Stimulated activated CD8-positive, alpha-beta memory T cell treated with anti-CD3 and anti-CD28 coated beads, Interleukin-4, amount 100 ng/mL, for 4 hours (primary cell): ENCODE measurements around the gene CREBBP.

Experiments used
- DNase-seq, 2 donors: peaks; one replicate each; pipeline ENCODE4 v3.0.0-alpha.2; 2020; ENCODE audit warnings: low read depth in 2 of 2, low spot score in 1 of 2

CREBBP gene

DNA sequence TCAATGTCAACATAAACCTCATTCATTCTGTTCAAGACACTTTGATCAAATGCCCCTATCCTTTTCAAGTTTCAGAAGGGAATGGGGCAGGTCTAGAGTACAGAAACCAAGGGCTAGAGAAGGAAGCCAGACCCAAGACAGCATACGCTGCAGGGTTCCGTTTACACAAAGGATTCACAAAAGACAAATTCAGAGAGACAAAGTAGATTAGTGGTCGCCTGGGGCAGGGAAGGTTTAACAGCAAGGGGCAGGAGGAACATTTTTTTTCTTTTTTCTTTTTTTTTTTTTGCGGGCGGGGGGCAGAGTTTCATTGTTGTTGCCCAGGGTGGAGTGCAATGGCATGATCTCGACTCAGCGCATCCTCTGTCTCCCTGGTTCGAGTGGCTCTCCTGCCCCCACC lies 143.3 kb downstream of the CREBBP start:
- DNase-seq = no peak

DNA sequence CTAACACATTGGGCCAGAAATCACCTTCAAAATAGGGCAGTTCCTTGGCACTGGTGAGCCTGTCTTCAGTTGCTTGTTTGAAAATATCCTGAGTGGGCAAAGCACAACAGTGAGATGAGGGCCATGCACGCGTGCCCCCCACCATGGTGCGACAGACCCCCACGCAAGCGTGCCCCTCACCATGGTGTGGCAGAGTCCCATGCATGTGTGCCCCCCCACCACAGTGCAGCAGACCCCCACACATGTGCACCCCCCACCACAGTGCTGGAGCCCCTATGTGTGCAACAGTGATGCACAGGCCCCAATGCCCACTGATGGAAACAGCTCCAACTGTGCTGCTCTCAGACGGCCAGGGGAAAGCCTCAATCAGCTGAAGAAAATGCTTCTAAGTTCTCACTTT lies 144.4 kb downstream of the CREBBP start:
- no peak for DNase-seq

- no peak for DNase-seq
These were observed 145.0 kb downstream of the CREBBP start for GRCh38 chr16:3735541-3735940.

GRCh38 chr16:3734758-3735221 lies 145.7 kb downstream of the CREBBP start:
- DNase-seq = no peak

DNA sequence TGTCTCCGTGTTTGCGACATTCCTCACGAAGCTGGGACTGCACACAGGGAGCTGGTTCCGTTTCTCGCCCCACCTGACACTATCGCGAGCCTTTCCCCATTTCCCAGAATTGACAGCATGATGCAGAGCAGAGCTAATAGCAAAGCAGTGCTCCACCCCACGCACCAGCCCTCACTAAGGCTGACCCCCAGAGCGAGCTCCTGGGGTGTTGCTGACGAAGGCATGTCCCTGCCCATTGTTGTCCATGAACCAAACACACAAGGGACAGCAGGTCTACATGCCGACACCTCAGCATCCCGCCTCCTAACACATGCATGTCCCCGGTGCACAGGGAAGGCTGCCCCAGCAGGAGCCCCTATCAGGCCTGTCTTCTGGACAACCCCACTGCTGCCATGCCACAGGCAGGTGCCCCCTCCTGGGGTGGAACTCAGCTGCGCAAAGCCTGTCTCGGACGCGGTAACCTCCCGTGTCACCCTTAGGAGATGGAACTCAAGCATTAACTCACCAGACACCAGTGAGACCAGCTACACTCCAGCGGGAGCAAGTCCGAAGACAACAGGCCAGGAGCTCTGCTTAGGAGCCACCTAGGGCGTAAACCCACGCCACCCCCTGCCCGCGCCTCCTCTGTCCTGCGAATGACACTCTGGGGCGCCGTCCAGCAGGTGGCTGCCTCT lies 146.3 kb downstream of the CREBBP start:
- DNase-seq = no peak

DNA sequence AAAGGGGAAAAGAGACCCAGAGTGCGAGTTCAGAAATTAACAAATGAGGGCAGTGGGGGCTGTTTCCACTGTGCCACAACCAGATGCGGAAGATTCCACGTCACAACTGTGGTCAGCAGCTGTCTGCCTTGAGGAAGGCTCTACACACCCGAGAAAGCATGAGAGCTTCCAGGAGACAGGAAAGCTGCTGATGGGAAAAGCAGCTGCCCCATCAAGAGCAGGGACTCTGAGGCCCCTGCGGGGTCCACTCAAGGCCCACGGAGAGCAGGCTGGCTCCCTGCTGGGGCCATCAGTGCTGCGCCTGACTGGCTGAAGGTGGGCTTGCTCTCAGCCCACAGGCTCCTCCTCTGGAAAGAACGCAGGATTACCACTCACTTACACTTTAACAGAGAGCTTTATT lies 148.3 kb downstream of the CREBBP start:
- no peak for DNase-seq

GRCh38 chr16:3731126-3731935 lies 149.2 kb downstream of the CREBBP start:
- no peak for DNase-seq

DNA sequence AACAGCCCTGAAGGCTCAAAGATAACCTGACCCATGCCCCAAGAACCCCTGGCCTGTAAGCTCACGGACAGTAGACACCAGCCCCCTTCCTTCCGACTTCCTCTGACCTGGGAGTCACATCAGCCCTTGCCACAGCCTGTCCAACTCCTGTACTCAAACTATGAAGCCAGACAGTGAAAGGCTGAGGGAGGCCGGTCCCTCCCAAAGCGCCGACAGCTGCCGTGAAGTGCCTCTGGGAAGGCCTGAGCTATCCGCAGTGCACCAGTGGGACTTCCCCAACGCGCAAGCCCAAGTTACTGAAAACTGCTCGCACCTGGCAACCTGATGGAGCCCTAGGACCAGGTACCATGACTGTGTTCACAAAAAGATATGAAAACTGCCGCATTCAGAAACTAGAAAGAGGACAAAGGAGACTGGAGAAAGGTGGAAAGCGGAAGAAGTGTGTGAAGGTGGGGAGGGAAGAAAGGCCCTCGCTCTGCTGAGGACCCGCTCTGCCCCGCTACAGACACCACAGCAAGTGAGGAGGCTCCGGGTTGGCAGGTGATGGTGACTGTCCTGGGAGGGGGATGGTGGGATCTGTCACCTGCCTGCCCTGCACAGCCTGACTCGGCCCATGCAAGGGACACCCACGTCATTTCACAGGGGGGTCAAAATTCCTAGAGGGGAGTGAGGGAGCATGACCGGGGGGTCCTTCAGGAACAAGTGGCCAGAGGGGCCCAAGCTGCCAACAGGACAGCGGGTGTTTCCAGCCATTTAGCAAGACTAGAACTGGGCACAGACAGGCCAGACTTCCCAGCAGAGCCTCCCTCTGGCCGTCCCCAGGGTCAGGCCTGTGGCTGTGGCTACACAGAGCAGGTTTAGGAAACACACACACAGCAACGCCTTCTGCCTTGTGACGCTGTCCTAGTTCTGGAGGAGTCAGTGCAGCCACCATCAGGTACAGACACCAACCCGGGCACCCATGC lies 150.1 kb downstream of the CREBBP start:
- no peak for DNase-seq

- DNase-seq = no peak
These were observed 151.1 kb downstream of the CREBBP start for GRCh38 chr16:3729161-3730112.

- DNase-seq = no peak
These were observed 151.9 kb downstream of the CREBBP start for GRCh38 chr16:3728424-3729160.

DNA sequence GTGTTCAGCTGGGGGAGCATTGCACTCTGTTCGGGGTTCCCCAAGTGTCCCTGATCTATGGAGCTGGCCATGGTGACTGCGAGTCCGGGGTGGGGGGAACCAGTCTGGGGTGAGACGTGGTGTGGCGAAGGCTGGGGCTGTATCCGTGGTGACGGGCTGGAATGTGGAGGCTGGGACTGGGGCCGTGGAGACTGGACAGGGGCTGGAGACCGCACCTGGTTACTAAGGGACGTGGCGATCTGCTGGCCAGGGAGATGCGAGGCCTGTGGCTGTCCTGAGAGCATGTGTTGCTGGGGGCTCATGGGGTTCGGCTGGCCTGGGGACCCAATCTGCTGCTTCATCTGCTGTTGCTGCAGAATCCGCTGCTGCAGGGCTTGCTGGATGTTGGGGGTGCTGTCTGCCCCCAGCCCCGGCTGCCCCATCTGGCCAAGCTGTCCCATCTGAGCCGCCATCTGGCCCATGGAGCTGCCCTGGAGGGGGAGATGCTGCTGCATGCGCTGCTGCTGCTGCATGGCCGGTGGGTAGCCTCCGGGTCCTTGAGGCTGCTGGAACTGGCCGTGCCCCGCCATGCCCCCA lies 152.6 kb downstream of the CREBBP start:
- no peak for DNase-seq

- DNase-seq = no peak
These were observed 154.4 kb downstream of the CREBBP start for GRCh38 chr16:3726021-3726687.

DNA sequence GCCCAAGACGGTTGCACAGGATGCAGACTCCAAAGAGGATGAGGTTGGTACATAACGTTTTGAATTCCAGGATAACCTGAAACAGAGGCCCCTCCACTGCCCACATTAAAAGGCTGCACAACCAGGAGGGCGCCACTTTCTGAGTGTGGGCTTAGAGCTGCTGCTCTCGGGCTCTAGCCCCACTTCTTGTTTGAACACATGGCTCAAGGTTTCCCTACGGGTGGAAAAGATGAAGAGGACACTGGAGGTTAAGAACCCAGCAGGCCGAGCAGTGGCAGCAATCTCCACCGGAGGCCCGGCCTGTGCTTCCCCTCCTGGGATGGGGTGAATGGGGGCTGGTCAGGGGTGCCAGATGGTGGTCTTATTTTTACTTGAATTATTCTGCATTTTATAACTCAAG lies 155.2 kb downstream of the CREBBP start:
- DNase-seq = no peak

DNA sequence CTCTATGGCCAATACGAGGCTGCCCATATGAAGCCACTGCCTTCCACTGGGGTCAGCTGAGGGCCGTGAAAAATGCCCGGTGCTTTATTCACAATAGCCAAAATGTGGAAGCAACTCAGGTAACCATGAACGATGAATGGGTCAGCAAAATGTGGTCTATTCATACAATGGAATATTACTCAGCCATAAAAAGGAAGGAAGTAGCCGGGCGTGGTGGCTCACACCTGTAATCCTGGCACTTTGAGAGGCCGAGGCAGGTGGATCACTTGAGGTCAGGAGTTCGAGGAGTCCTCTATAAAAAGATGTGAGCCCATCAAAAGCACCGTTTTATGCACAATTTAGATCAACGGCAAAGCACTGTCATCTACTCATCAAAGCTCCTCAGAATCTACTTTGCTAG lies 158.0 kb downstream of the CREBBP start:
- DNase-seq = no peak

DNA sequence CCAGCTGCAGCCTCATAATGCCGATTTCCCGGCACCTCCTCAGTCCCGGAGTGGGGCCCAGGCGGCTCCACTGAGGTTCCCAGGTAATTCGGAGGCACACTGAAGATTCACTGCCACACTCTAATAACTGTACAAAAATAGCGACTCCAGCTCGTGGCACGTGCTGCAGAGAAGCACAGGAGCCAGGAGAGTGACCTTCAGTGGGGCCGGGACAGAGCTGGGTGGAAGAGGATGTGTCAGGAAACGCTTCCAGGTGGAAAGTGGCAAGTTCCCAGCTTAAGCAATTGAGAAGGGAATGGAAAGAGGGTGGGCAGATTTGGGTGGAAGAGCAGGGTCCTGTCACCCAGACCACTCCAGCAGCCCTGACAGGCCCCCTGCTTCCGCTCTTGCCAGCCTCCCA lies 160.1 kb downstream of the CREBBP start:
- no peak for DNase-seq

- no peak for DNase-seq
These were observed 161.9 kb downstream of the CREBBP start for GRCh38 chr16:3718628-3719027.

DNA sequence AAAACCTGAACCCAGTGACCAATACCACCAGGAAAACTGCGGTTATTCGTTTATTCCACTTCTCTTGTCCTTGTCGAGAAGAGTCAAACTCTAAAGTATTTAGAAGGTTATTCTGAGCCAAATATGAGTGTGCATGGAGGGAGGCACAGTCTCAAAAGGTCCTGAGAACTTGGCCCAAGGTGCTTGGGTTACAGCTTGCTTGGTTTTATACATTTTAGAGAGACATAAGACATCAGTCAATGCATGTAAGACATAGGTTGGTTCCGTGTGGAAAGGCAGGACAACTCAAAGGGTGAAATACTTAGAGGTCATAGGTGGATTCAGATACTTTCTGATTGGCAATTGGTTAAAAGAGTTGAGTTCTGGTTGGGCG lies 162.5 kb downstream of the CREBBP start:
- DNase-seq = no peak

DNA sequence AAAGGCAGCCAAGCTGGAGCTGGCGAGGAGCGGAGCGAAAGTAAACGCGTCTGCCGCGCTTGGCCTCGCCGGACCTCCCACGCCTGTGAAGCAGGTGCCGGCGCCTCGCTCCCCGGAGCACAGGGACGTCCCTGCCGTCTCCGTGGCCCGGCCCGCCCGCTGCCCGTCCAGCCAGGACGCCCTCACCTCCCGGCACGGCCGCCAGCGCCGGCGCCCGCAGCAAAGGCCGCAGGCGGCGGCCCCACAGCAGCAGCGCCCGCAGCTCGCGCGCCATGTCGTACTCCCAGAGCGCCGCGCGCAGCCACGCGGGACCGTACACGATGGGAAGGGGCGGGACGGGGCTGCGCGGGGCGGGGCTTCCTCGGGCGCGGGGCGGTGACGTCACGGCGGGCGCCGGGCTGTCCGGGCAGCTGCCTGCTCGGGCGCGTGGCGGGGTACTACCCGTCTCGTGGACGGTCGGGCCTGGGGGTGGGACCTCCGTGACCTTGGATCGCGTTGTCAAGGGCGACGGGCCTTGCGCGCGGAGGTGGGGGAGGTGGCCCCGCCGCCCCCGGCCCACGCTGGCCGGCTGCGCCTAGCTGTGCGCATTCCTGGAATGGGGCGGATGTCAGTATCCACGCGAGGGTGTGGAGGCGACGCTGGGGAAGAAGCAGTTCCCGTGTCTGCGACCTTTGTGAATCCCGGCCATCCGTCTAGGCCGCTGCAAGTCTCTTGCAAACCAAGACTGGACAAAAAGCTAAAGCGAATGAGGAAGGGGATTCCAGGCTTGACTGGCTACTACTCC lies 163.1 kb downstream of the CREBBP start, which contains the start of gene TRAP1:
Gene TRAP1 (minus strand): TSS at position 290 of the 784 bp plus-strand sequence. CDS start 16 bp downstream, at position 274.
- peak; percentile 81 to 88 for DNase-seq
